Esophagus muscularis mucosa (tissue), 3 donors: Measurements from ENCODE around the gene KLHL26.

ENCODE experiments used
- CTCF ChIP-seq, 3 experiments: fragments of 200-600 bp in 2 of 3; fragments of 450-650 bp in 1 of 3; sonication (generic) in 2 of 3; IDR thresholded peaks; one replicate each; pipeline ENCODE4 v1.5.1; 2017 to 2019; ENCODE audit warnings: antibody characterized with exemption in 3 of 3, mild to moderate bottlenecking in 2 of 3, moderate library complexity in 1 of 3
- POLR2A ChIP-seq: fragments of 450-650 bp; IDR thresholded peaks from one replicate; pipeline ENCODE4 v1.6.1; 2017; ENCODE audit warnings: antibody characterized with exemption, moderate library complexity, mild to moderate bottlenecking, low read depth
- POLR2AphosphoS5 ChIP-seq, 2 donors: sonication (generic); formaldehyde crosslinking; IDR thresholded peaks; one replicate each; pipeline ENCODE4 v1.6.1; 2017; ENCODE audit warnings: antibody characterized with exemption in 2 of 2

GRCh38 chr19:18597809-18598660 lies 38.8 kb upstream of the KLHL26 start:
- TF ChIP-seq CTCF (IDR thresholded peaks at IDR 0.05) (no peak), POLR2A (no peak), POLR2AphosphoS5 (IDR thresholded peaks at IDR 0.05) (no peak)
